A549 (cell line): ENCODE measurements around the gene PRSS21. TPM values are rescaled to one million over a fixed set of nuclear protein-coding genes. Genes with fewer than 3 reads are reported as not detected.
A peak's percentile ranks its signal among the peaks of the same experiment; 100 is the strongest.

ENCODE experiments used
- ATAC-seq, 2 experiments: fragments of 200-7000 bp in 1 of 2; fragments of >200 bp in 1 of 2; cut with Nextera tagmentation in 1 of 2; cut with Tn5 transposase in 1 of 2; 3 replicates each; pipeline versions ENCODE4 v1.8.0 to v1.9.1; 2018 to 2020; ENCODE audit warnings: mild to moderate bottlenecking in 1 of 2, moderate library complexity in 1 of 2
- CTCF ChIA-PET: fragments of 300-600 bp; sonication (Branson Sonifier 250); formaldehyde crosslinking; extraction: SDS; loops from one replicate; lab custom pipeline; 2021; ENCODE audit warnings: antibody characterized with exemption, inconsistent platforms; lab: Yijun Ruan, JAX
- POLR2A ChIA-PET: fragments of 350-600 bp; formaldehyde crosslinking; extraction: SDS; loops from one replicate; lab custom pipeline; 2021; ENCODE audit warnings: antibody characterized with exemption, inconsistent platforms; lab: Yijun Ruan, JAX
- DNase-seq, 2 experiments: peaks; one replicate each; pipeline versions ENCODE4 v3.0.0 to v3.0.0-alpha.2; 2011 to 2016; ENCODE audit warnings: low read depth in 1 of 2, low spot score in 1 of 2
- FAIRE-seq: peaks from 2 replicates; lab custom pipeline; 2011; peaks lifted over from hg19 to GRCh38; lab: Jason Lieb, UNC
- H3K27ac ChIP-seq, 2 experiments: fragments of >200 bp; sonication (Bioruptor Twin); formaldehyde crosslinking; 3 replicates each; pipeline ENCODE4 v1.5.1; 2016 to 2017
- H3K4me1 ChIP-seq: fragments of >200 bp; sonication (Bioruptor Twin); formaldehyde crosslinking; 3 replicates; pipeline ENCODE4 v1.6.1; 2016
- H3K4me2 ChIP-seq: fragments of >200 bp; sonication (Bioruptor Twin); formaldehyde crosslinking; 3 replicates; pipeline ENCODE4 v1.6.1; 2016
- H3K4me3 ChIP-seq: fragments of >200 bp; sonication (Bioruptor Twin); formaldehyde crosslinking; 3 replicates; pipeline ENCODE4 v1.5.1; 2016
- H3K9me3 ChIP-seq: fragments of >200 bp; sonication (Bioruptor Twin); formaldehyde crosslinking; 3 replicates; pipeline ENCODE4 v1.6.1; 2016
- BHLHE40 ChIP-seq: IDR thresholded peaks from 2 replicates; pipeline ENCODE4 v1.6.1; 2012; ENCODE audit warnings: low read depth, low read length, inconsistent platforms
- CBX8 ChIP-seq: fragments of 200-600 bp; sonication (generic); IDR thresholded peaks from 2 replicates; pipeline ENCODE4 v1.6.1; 2016
- CHD4 ChIP-seq: fragments of 200-600 bp; sonication (generic); IDR thresholded peaks from 2 replicates; pipeline ENCODE4 v1.6.1; 2016; ENCODE audit warnings: antibody characterized with exemption, mild to moderate bottlenecking, borderline replicate concordance
- EHF ChIP-seq: fragments of 250-450 bp; sonication (Bioruptor Pico); IDR thresholded peaks from 2 replicates; pipeline ENCODE4 v1.5.0; 2020; ENCODE audit warnings: mild to moderate bottlenecking
- EHMT2 ChIP-seq: fragments of 200-600 bp; sonication (generic); IDR thresholded peaks from 2 replicates; pipeline ENCODE4 v1.6.1; 2016; ENCODE audit warnings: antibody characterized with exemption, low read depth, mild to moderate bottlenecking, moderate library complexity
- EP300 ChIP-seq, 2 experiments: fragments of >200 bp; sonication (Bioruptor Twin); formaldehyde crosslinking; IDR thresholded peaks; 2 replicates in 1 of 2; 3 replicates in 1 of 2; pipeline ENCODE4 v1.6.1; 2016 to 2017
- FOSL2 ChIP-seq, 2 experiments: fragments of 450-650 bp in 1 of 2; fragments of >200 bp in 1 of 2; sonication (Bioruptor Twin) in 1 of 2; formaldehyde crosslinking; IDR thresholded peaks; 2 replicates each; pipeline versions ENCODE4 v1.5.0 to v1.6.1; 2016 to 2020; ENCODE audit warnings: mild to moderate bottlenecking in 1 of 2, moderate library complexity in 1 of 2
- GATA3 ChIP-seq: IDR thresholded peaks from 2 replicates; pipeline ENCODE4 v1.6.1; 2012; ENCODE audit warnings: borderline replicate concordance
- HDAC2 ChIP-seq: fragments of 200-600 bp; sonication (generic); IDR thresholded peaks from 2 replicates; pipeline ENCODE4 v1.6.1; 2016
- HEYL ChIP-seq: fragments of 250-450 bp; sonication (Bioruptor Pico); IDR thresholded peaks from 2 replicates; pipeline ENCODE4 v1.8.0; 2021; ENCODE audit warnings: mild to moderate bottlenecking, moderate library complexity
- HOXB5 ChIP-seq: fragments of 250-450 bp; sonication (Bioruptor Pico); IDR thresholded peaks from 2 replicates; pipeline ENCODE4 v1.5.0; 2020; ENCODE audit warnings: mild to moderate bottlenecking, moderate library complexity
- JUN ChIP-seq, 2 experiments: fragments of >200 bp; sonication (Bioruptor Twin); formaldehyde crosslinking; IDR thresholded peaks; 2 replicates in 1 of 2; 3 replicates in 1 of 2; pipeline ENCODE4 v1.6.1; 2016 to 2017
- JUNB ChIP-seq: fragments of >200 bp; sonication (Bioruptor Twin); formaldehyde crosslinking; IDR thresholded peaks from 2 replicates; pipeline ENCODE4 v1.6.1; 2016
- MAFK ChIP-seq: fragments of 450-650 bp; IDR thresholded peaks from 2 replicates; pipeline ENCODE4 v1.6.1; 2014; ENCODE audit not compliant: partially characterized antibody
- MYC ChIP-seq: IDR thresholded peaks from 2 replicates; pipeline ENCODE4 v1.6.1; 2012; ENCODE audit warnings: mild to moderate bottlenecking, inconsistent platforms, low read length, improper control_type of control experiment, borderline replicate concordance
- NPAS2 ChIP-seq: fragments of 250-450 bp; sonication (Bioruptor Pico); IDR thresholded peaks from 2 replicates; pipeline ENCODE4 v1.8.0; 2022; ENCODE audit warnings: mild to moderate bottlenecking, moderate library complexity, borderline replicate concordance
- PHF8 ChIP-seq: fragments of 200-600 bp; sonication (generic); IDR thresholded peaks from 2 replicates; pipeline ENCODE4 v1.6.1; 2016; ENCODE audit warnings: low read depth, mild to moderate bottlenecking, antibody characterized with exemption, moderate library complexity, borderline replicate concordance
- POLR2A ChIP-seq: IDR thresholded peaks from 2 replicates; pipeline ENCODE4 v1.6.1; 2012; ENCODE audit warnings: mild to moderate bottlenecking, low read length
- POLR2AphosphoS2 ChIP-seq: conservative IDR thresholded peaks from 2 replicates; pipeline ENCODE4 v1.6.1; 2012; ENCODE audit warnings: low read length, improper control_type of control experiment, inconsistent platforms
- RAD21 ChIP-seq, 2 experiments: fragments of >200 bp in 1 of 2; sonication (Bioruptor Twin) in 1 of 2; formaldehyde crosslinking in 1 of 2; IDR thresholded peaks in 1 of 2; conservative IDR thresholded peaks in 1 of 2; 2 replicates in 1 of 2; 3 replicates in 1 of 2; pipeline ENCODE4 v1.6.1; 2012 to 2018; ENCODE audit warnings: inconsistent platforms in 1 of 2
- RCOR1 ChIP-seq: fragments of 150-350 bp; IDR thresholded peaks from 2 replicates; pipeline ENCODE4 v1.6.1; 2014; ENCODE audit warnings: antibody characterized with exemption, low read length, low read depth
- TFCP2L1 ChIP-seq: fragments of 250-450 bp; sonication (Bioruptor Pico); IDR thresholded peaks from 2 replicates; pipeline ENCODE4 v1.5.0; 2021; ENCODE audit warnings: mild to moderate bottlenecking
- TP53 ChIP-seq: fragments of 250-450 bp; sonication (Bioruptor Pico); IDR thresholded peaks from 2 replicates; pipeline ENCODE4 v1.5.0; 2021; ENCODE audit warnings: mild to moderate bottlenecking, moderate library complexity
- ZNF302 ChIP-seq: fragments of 250-450 bp; sonication (Bioruptor Pico); IDR thresholded peaks from 2 replicates; pipeline ENCODE4 v1.9.0; 2021; ENCODE audit warnings: inconsistent platforms, mild to moderate bottlenecking, moderate library complexity
- WGBS: methylation state at CpG from one replicate; pipeline ENCODE4 v1.1.6; 2017; ENCODE audit errors: missing lambda C conversion rate; 5-methylcytosine and 5-hydroxymethylcytosine counted together
- polyA plus RNA-seq, 4 experiments: library from polyadenylated mRNA; depleted of rRNA in 3 of 4; stranded (reverse); fragments of >200 nt; fragmentation: RNase III in 1 of 4; extraction: RNeasy Plus Mini Kit Qiagen cat#74134 plus additional on column Dnase treatment in 1 of 4; gene quantifications; 2 replicates in 3 of 4; 3 replicates in 1 of 4; pipeline ENCODE4 v1.2.3, GENCODE V29; 2011 to 2017
- TF ChIP-seq, protein P1 (sequence below): IDR thresholded peaks from 2 replicates; pipeline ENCODE4 v1.6.1; 2012
- TF ChIP-seq, protein P2 (sequence below): fragments of 450-650 bp; IDR thresholded peaks from 2 replicates; pipeline ENCODE4 v1.6.1; 2014; ENCODE audit warnings: antibody characterized with exemption
- TF ChIP-seq, protein P3 (sequence below): fragments of 250-450 bp; sonication (Bioruptor Pico); IDR thresholded peaks from 2 replicates; pipeline ENCODE4 v1.5.0; 2021; ENCODE audit warnings: mild to moderate bottlenecking, moderate library complexity, borderline replicate concordance
- TF ChIP-seq, protein P4 (sequence below): IDR thresholded peaks from 2 replicates; pipeline ENCODE4 v1.6.1; 2012

PRSS21 gene
- polyA plus RNA-seq, 2 of the 4 experiments (the other 2 are of a cell fraction): 0.12 to 0.23 TPM

DNA sequence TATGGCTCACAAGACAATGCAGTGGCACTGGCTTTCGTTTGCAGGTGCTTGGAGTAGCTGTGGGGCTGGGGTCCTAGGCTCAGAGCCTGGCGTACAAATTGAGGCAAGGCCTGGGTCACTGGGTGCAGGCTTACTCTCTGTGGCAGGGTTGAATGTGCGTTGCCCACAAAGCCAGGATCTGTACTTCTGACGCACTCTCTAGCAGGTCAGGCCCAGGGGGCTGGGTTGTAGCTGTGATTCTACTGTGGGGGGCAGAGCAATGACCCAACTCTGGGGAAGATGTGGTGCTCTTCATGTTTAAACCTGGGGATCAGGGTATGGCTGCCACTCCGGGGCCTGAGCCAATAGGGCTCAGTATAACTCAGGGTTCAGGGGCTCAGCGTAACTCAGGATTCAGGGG is 6.4 kb upstream of the PRSS21 start:
- DNase-seq (no peak), ATAC-seq (no peak), FAIRE-seq (no peak)
- Histone ChIP-seq H3K9me3 (peaks cover 2% of the 10 kb centered on the region; the same call in 1 of the 3 replicates), H3K4me2 (no peak overlapping the region), H3K4me1 (no peaks in the 10 kb centered on the region), H3K27ac (no peak overlapping the region), H3K4me3 (no peak overlapping the region)
- TF ChIP-seq EHF (CRISPR knock-in tag): no peak
- no peak for TF ChIP-seq NPAS2
- no peak for TF ChIP-seq POLR2A
- TF ChIP-seq PHF8: no peak
- TF ChIP-seq RCOR1: no peak
- TF ChIP-seq, protein P1, sequence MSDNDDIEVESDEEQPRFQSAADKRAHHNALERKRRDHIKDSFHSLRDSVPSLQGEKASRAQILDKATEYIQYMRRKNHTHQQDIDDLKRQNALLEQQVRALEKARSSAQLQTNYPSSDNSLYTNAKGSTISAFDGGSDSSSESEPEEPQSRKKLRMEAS: no peak
- TF ChIP-seq MYC: no peak
- no peak for TF ChIP-seq JUN (IDR thresholded peaks at IDR 0.05)
- TF ChIP-seq CBX8: no peak
- no peak for TF ChIP-seq GATA3
- TF ChIP-seq BHLHE40: no peak
- TF ChIP-seq HDAC2: no peak
- TF ChIP-seq EHMT2: no peak
- POLR2A ChIA-PET: no interaction called here
- WGBS: 59% methylated on average over 5 of the region's 6 CpGs
- CTCF ChIA-PET: interaction anchor here (2.1 to 3.2 kb wide), 4 partner anchors 11 to 58 kb away, joined by 5 to 23 read pairs (median 11); no protein-coding TSS in a partner anchor

DNA sequence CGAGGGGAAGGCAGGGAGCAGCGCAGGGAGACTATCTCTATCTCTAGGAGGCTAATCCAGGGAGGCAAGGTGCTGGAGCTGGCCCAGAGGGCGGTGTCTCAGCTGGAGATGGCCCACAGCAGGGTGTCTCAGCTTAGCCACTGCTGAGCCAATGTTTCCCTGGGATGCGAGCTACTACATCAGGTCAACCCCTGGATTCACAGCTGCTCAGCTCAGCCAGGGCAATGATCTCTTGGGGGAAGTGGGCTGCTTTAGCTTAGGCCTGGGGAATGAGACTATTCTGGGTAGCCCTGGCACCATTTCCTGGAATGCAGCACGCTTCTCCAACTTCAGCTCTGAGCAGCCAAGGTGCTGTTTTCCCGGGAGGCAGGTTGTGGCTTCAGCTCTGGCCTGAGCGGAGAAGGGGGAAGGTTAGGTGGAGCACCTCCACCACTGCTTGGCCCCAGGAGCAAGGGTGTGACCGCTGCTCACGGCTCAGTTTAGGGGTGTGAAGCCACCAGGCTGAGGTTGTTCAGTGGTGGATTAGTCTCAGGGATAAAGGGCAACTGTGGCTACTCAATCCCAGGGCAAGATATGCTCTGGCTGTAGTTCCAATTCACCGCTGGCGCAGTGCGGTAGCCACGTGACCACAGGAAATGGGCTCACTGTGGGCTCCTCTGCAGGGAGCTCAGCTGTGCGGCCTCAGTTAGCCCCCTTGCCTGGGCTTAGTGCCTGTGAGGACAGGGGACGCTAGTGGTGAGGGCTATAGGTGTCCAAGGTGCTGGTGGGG is 5.2 kb upstream of the PRSS21 start:
- ATAC-seq (peak; percentile 32 to 64; a peak in 5 of 6 replicates), FAIRE-seq (no peak), DNase-seq (no peak)
- Histone ChIP-seq H3K9me3 (no peaks in the 10 kb centered on the region), H3K4me3 (no peak overlapping the region), H3K4me2 (no peak overlapping the region), H3K4me1 (no peaks in the 10 kb centered on the region), H3K27ac (peak overlapping the region in 1 of 2 experiments; percentile 8; a peak in 1 of 6 replicates)
- POLR2A ChIA-PET: no interaction called here
- no peak for TF ChIP-seq ZNF302 (CRISPR knock-in tag)
- no peak for TF ChIP-seq POLR2A
- TF ChIP-seq, protein P2, sequence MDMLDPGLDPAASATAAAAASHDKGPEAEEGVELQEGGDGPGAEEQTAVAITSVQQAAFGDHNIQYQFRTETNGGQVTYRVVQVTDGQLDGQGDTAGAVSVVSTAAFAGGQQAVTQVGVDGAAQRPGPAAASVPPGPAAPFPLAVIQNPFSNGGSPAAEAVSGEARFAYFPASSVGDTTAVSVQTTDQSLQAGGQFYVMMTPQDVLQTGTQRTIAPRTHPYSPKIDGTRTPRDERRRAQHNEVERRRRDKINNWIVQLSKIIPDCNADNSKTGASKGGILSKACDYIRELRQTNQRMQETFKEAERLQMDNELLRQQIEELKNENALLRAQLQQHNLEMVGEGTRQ: no peak
- no peak for TF ChIP-seq NPAS2
- no peak for TF ChIP-seq MAFK
- no peak for TF ChIP-seq TFCP2L1 (CRISPR knock-in tag)
- no peak for TF ChIP-seq HOXB5 (CRISPR knock-in tag)
- TF ChIP-seq, protein P3, sequence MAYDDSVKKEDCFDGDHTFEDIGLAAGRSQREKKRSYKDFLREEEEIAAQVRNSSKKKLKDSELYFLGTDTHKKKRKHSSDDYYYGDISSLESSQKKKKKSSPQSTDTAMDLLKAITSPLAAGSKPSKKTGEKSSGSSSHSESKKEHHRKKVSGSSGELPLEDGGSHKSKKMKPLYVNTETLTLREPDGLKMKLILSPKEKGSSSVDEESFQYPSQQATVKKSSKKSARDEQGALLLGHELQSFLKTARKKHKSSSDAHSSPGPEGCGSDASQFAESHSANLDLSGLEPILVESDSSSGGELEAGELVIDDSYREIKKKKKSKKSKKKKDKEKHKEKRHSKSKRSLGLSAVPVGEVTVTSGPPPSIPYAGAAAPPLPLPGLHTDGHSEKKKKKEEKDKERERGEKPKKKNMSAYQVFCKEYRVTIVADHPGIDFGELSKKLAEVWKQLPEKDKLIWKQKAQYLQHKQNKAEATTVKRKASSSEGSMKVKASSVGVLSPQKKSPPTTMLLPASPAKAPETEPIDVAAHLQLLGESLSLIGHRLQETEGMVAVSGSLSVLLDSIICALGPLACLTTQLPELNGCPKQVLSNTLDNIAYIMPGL: no peak
- TF ChIP-seq CBX8: no peak
- no peak for TF ChIP-seq HEYL (CRISPR knock-in tag)
- 66% methylated on average over 15 of the region's 15 CpGs for WGBS
- CTCF ChIA-PET: interaction anchor here (0.6 to 3.2 kb wide), 4 partner anchors 11 to 112 kb away, joined by 5 to 23 read pairs (median 11); no protein-coding TSS in a partner anchor

DNA sequence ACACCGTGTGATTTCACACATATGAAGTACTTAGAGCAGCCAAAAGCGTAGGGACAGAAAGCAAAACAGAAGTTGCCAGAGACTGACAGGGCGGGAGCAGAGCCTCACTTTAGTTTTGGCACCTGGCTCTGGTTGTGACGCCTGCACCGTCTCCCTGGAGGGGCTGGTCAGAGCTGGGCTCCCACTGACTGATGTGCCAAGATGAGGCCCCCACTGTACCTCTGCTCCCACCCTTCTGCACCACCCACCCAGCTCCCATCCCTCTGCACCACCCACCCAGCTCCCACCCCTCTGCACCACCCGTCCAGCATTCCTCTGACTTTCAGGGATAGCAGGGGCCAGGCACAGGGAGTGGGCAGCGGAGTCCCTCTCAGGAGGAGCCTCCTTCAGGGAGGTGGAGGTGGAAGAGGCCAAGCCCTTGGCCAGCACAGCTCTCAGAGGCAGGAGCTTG is 3.2 kb upstream of the PRSS21 start:
- DNase-seq (no peak), FAIRE-seq (no peak), ATAC-seq (no peak)
- H3K27ac ChIP-seq: no peak overlapping the region
- no peak overlapping the region for H3K4me2 ChIP-seq
- H3K4me1 ChIP-seq: no peaks in the 10 kb centered on the region
- 71% methylated on average over 6 of the region's 7 CpGs for WGBS
- no peaks in the 10 kb centered on the region for H3K9me3 ChIP-seq
- ChIA-PET CTCF (interaction anchor here (0.6 to 3.7 kb wide), 5 partner anchors 9 to 391 kb away, joined by 3 to 23 read pairs (median 3); no protein-coding TSS in a partner anchor), POLR2A (no interaction called here)
- no peak overlapping the region for H3K4me3 ChIP-seq
- TF ChIP-seq PHF8: no peak
- no peak for TF ChIP-seq HDAC2
- TF ChIP-seq EP300 (IDR thresholded peaks at IDR 0.05): no peak
- no peak for TF ChIP-seq NPAS2
- no peak for TF ChIP-seq RAD21 (conservative IDR thresholded peaks at IDR 0.05 in 1 of 2, IDR thresholded peaks at IDR 0.05 in 1 of 2)
- no peak for TF ChIP-seq TP53 (CRISPR knock-in tag)
- TF ChIP-seq POLR2AphosphoS2: no peak
- no peak for TF ChIP-seq HEYL (CRISPR knock-in tag)
- TF ChIP-seq, protein P4, sequence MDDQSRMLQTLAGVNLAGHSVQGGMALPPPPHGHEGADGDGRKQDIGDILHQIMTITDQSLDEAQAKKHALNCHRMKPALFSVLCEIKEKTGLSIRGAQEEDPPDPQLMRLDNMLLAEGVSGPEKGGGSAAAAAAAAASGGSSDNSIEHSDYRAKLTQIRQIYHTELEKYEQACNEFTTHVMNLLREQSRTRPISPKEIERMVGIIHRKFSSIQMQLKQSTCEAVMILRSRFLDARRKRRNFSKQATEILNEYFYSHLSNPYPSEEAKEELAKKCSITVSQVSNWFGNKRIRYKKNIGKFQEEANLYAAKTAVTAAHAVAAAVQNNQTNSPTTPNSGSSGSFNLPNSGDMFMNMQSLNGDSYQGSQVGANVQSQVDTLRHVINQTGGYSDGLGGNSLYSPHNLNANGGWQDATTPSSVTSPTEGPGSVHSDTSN: no peak
- TF ChIP-seq, protein P3: no peak
- TF ChIP-seq FOSL2 (IDR thresholded peaks at IDR 0.05): no peak
- no peak for TF ChIP-seq FOSL2 (CRISPR knock-in tag; IDR thresholded peaks at IDR 0.05)
- TF ChIP-seq EHF (CRISPR knock-in tag): no peak
- TF ChIP-seq MYC: no peak
- no peak for TF ChIP-seq CHD4
- TF ChIP-seq JUNB: no peak
